ENCODE measurements around the gene SMIM12. TPM values are rescaled to one million over a fixed set of nuclear protein-coding genes. Genes with fewer than 3 reads are reported as not detected.

Gene SMIM12
- total RNA-seq, 2 donors from 2014 or later, result 26.6 to 34.0 TPM

GRCh38 chr1:34885405-34886247 lies 26.1 kb upstream of the SMIM12 start:
- TF ChIP-seq CTCF (IDR thresholded peaks at IDR 0.05), result no peak
- H3K9me3 ChIP-seq, result peaks cover 0 to 7% of the 10 kb centered on the region in 2 donors
- H3K4me3 ChIP-seq, result peak overlapping the region in 1 of 2 donors; percentile 40
- DNase-seq (ENCODE audit: low spot score), result no peak
- H3K36me3 ChIP-seq, result no peaks in the 10 kb centered on the region
- peaks cover 0 to 14% of the 10 kb centered on the region in 2 donors for H3K4me1 ChIP-seq
- peaks cover 12 to 20% of the 10 kb centered on the region in 2 donors for H3K27me3 ChIP-seq
- no peak overlapping the region for H3K27ac ChIP-seq

- H3K27me3 ChIP-seq, result peaks cover 12 to 20% of the 10 kb centered on the region in 2 donors
- no peaks in the 10 kb centered on the region for H3K36me3 ChIP-seq
- no peak for DNase-seq (ENCODE audit: low spot score)
- no peak overlapping the region for H3K4me3 ChIP-seq
- no peak overlapping the region for H3K27ac ChIP-seq
- H3K4me1 ChIP-seq, result peaks cover 0 to 14% of the 10 kb centered on the region in 2 donors
- H3K9me3 ChIP-seq, result peaks cover 0 to 7% of the 10 kb centered on the region in 2 donors
- TF ChIP-seq CTCF (IDR thresholded peaks at IDR 0.05), result no peak
Measured at GRCh38 chr1:34884961-34885360, 25.4 kb upstream of the SMIM12 start.

GRCh38 chr1:34884536-34884935 lies 25.0 kb upstream of the SMIM12 start:
- Histone ChIP-seq H3K4me1 (peaks cover 0 to 14% of the 10 kb centered on the region in 2 donors), H3K27ac (no peak overlapping the region), H3K36me3 (no peaks in the 10 kb centered on the region), H3K4me3 (no peak overlapping the region), H3K9me3 (peaks cover 0 to 7% of the 10 kb centered on the region in 2 donors), H3K27me3 (peaks cover 12 to 20% of the 10 kb centered on the region in 2 donors)
- DNase-seq (ENCODE audit: low spot score), result no peak
- no peak for TF ChIP-seq CTCF (IDR thresholded peaks at IDR 0.05)

- Histone ChIP-seq H3K36me3 (no peaks in the 10 kb centered on the region), H3K4me1 (no peaks in the 10 kb centered on the region), H3K9me3 (peaks cover 0 to 7% of the 10 kb centered on the region in 2 donors), H3K27me3 (peaks cover 0 to 1% of the 10 kb centered on the region in 2 donors), H3K27ac (no peak overlapping the region), H3K4me3 (no peak overlapping the region)
- no peak for DNase-seq (ENCODE audit: low spot score)
- no peak for TF ChIP-seq CTCF (IDR thresholded peaks at IDR 0.05)
Measured at GRCh38 chr1:34879230-34879629, 19.7 kb upstream of the SMIM12 start.

- Histone ChIP-seq H3K4me3 (no peak overlapping the region), H3K9me3 (peaks cover 0 to 6% of the 10 kb centered on the region in 2 donors), H3K4me1 (no peaks in the 10 kb centered on the region), H3K36me3 (no peaks in the 10 kb centered on the region), H3K27ac (no peak overlapping the region), H3K27me3 (no peaks in the 10 kb centered on the region)
- DNase-seq (ENCODE audit: low spot score), result no peak
- no peak for TF ChIP-seq CTCF (IDR thresholded peaks at IDR 0.05)
Measured at GRCh38 chr1:34876406-34876805, 16.9 kb upstream of the SMIM12 start.

All from right atrium auricular region (tissue), 2 donors.